ENCODE measurements around the gene STOX1. TPM values are rescaled to one million over a fixed set of nuclear protein-coding genes. Genes with fewer than 3 reads are reported as not detected.
"Not testable (repeated sequence)": the region's sequence is repeated elsewhere in the genome, so short reads cannot be mapped to it uniquely, and the experiment has no call there.

The STOX1 gene, protein sequence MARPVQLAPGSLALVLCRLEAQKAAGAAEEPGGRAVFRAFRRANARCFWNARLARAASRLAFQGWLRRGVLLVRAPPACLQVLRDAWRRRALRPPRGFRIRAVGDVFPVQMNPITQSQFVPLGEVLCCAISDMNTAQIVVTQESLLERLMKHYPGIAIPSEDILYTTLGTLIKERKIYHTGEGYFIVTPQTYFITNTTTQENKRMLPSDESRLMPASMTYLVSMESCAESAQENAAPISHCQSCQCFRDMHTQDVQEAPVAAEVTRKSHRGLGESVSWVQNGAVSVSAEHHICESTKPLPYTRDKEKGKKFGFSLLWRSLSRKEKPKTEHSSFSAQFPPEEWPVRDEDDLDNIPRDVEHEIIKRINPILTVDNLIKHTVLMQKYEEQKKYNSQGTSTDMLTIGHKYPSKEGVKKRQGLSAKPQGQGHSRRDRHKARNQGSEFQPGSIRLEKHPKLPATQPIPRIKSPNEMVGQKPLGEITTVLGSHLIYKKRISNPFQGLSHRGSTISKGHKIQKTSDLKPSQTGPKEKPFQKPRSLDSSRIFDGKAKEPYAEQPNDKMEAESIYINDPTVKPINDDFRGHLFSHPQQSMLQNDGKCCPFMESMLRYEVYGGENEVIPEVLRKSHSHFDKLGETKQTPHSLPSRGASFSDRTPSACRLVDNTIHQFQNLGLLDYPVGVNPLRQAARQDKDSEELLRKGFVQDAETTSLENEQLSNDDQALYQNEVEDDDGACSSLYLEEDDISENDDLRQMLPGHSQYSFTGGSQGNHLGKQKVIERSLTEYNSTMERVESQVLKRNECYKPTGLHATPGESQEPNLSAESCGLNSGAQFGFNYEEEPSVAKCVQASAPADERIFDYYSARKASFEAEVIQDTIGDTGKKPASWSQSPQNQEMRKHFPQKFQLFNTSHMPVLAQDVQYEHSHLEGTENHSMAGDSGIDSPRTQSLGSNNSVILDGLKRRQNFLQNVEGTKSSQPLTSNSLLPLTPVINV
- total RNA-seq, result 0.60 TPM

GRCh38 chr10:68826764-68827591, at the start of gene STOX1:
TSS of gene STOX1 (plus strand) at chr10:68827531. CDS start at chr10:68827624, 93 bp downstream.
- peak; percentile 95 for ATAC-seq

GRCh38 chr10:68781613-68782574, 45.4 kb upstream of the STOX1 start:
- DNase-seq (ENCODE audit: low spot score), result no peak
- ATAC-seq, result no peak

More at GRCh38 chr10:68826764-68827591, at the start of gene STOX1:
- peak; percentile 59 for DNase-seq (ENCODE audit: low spot score)

- DNase-seq (ENCODE audit: low spot score) (no peak), ATAC-seq (no peak)
These were observed 42.9 kb upstream of the STOX1 start for GRCh38 chr10:68784476-68784875.

- DNase-seq (ENCODE audit: low spot score), result no peak
These were observed 39.5 kb upstream of the STOX1 start for GRCh38 chr10:68787813-68788212.

GRCh38 chr10:68790476-68790875, 36.9 kb upstream of the STOX1 start:
- ATAC-seq (no peak), DNase-seq (ENCODE audit: low spot score) (no peak)

More at GRCh38 chr10:68787813-68788212, 39.5 kb upstream of the STOX1 start:
- ATAC-seq, result no peak

GRCh38 chr10:68792115-68792514, 35.2 kb upstream of the STOX1 start:
- ATAC-seq (no peak), DNase-seq (ENCODE audit: low spot score) (no peak)

DNA sequence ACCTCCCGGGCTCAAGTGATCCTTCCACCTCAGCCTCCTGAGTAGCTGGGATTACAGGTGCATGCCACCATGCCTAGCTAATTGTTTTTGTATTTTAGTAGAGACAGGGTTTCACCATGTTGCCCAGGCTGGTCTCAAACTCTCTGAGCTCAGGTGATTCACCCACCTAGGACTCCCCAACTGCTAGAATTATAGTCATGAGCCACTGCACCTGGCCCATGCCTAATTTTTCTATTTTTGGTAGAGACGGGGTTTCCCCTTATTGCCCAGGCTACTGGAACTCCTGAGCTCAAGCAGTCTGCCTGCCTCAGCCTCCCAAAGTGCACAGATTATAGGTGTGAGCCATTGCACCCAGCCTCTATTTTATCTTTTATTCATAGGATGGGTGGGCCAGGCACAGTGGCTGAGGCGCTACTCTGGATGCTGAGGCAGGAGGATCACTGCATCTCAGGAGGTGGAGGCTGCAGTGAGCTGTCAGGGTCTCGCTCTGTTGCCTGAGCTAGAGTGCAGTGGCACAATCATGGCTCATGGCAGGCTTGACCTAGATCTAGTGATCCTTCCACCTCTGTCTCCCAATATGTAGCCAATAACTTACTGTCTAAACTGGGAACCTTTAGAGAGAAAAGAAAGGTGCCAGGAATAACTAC, 31.3 kb upstream of the STOX1 start:
- DNase-seq (ENCODE audit: low spot score) (peak; percentile 18), ATAC-seq (no peak)

DNA sequence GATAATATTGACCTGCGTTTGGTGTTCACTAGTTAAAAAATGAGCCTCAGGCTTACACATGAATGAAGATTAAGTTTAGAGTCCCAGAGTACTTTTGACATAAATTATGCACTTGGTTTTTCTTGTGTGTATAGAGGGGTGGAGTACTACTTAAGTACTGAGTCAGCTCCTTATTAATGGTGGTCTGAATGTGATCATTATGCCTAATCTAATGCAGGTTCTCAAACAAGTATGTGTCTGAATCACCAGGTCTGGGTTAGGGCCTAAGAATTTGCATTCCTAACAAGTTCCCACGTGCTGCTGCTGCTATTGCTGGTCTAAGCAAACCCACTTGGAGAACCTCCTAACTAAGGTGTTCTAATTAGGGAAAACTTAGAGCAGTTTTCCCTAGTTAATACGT, 30.7 kb upstream of the STOX1 start:
- no peak for DNase-seq (ENCODE audit: low spot score)
- no peak for ATAC-seq

DNA sequence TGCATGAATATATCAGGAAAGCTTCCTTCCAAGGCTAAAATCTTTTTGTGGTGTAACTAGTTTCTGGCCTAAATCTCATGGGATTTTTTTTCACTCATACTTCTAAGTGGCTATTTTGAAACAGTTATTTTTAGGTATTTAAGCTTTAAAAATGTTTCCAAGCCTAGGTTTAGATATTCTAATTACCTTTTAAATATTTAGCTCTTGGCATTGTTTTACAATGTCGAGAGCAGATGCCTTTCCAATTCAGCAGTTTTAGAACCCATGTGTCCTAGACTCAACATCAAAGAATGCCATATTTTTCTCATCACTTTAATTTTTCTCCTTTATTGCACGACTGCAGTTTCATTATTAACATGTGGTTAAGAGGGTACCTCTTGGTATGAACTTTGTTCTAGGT, 27.1 kb upstream of the STOX1 start:
- ATAC-seq (no peak), DNase-seq (ENCODE audit: low spot score) (no peak)

DNA sequence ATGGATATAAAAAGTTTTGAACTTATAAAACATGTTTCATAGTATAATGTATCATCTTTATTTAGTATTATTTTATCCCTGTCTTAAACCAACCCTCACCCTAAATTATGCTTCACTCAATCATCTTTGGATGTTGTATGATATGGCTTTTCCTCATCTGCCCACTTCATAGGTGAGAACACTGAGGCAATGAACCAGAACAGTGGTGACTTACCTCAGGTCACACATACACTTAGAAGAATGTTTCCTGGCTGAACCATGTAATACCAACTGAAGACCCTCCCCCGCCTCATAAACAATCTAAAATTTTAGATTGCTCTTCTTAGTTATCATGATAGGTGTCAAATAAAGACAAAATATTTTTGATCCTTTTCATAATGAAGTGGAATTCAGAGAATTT, 22.6 kb upstream of the STOX1 start:
- ATAC-seq, result no peak

GRCh38 chr10:68810830-68811229, 16.5 kb upstream of the STOX1 start:
- DNase-seq (ENCODE audit: low spot score); ATAC-seq: not testable (repeated sequence)

More for the DNA sequence above, 22.6 kb upstream of the STOX1 start:
- no peak for DNase-seq (ENCODE audit: low spot score)

- ATAC-seq (no peak), DNase-seq (ENCODE audit: low spot score) (no peak)
These were observed 15.9 kb upstream of the STOX1 start for GRCh38 chr10:68811314-68812009.

DNA sequence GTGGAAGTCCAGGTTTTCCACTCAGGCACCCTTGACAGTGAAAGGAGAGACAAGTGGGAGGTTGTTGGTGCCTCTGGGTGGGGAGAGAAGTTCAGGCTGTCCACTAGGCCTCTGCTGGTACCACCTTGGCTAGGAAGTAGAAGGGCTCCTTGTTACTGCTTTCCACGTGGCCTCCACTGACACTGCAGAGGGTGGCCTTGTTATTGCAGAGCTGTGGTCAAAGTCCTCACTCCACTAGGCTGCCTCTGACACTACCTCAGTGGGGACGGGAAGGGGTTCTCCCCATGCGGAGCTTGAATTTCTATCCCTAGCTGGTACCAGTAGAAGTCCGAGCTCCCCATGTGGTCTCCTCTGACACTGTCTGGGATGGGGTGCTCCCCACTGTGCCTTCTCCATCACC, 14.9 kb upstream of the STOX1 start:
- ATAC-seq (no peak), DNase-seq (ENCODE audit: low spot score) (no peak)

GRCh38 chr10:68813559-68813958, 13.8 kb upstream of the STOX1 start:
- ATAC-seq (no peak), DNase-seq (ENCODE audit: low spot score) (no peak)

DNA sequence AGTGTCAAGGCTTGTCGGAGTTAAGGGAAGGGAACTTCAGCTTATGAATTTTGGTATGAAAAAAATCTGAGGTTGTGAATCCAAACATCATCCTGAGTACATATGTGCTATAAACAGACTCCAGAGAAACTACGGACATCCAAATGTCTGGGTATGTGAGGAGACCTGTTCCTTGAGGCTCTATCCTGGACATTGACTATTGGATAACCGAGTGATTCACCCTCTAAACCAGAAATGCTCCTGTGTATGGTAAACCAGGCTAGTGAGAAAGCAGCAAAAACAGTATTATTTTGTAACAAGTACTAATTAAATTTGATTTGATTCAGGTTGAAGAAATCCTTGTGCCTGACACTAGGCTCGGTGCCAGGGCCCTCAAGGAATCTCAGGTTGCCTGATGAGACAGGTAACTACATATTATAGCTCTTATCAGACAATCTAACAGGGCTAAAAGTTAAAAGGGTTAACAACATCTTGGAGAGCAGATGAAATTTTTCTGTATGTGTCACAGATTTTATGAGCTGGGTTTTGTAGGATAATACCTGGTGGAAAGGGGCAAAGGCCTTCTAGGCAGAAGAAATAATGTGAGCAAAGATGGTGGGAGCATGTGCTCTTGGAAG, 10.4 kb upstream of the STOX1 start:
- ATAC-seq (no peak), DNase-seq (ENCODE audit: low spot score) (no peak)

- ATAC-seq; DNase-seq (ENCODE audit: low spot score): not testable (repeated sequence)
These were observed 7.0 kb upstream of the STOX1 start for GRCh38 chr10:68820359-68820758.

DNA sequence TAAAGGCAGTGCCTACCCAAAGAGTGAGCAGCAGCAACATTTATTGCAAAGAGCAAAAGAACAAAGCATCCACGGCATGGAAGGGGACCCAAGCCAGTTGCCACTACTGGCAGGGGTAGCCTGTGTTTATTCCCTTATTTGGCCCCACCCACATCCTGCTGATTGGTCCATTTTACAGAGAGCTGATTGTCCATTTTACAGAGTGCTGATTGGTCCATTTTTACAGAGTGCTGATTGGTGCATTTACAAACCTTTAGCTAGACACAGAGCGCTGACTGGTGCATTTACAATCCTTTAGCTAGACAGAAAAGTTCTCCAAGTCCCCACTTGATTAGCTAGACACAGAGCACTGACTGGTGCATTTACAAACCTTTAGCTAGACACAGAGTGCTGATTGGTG, 4.7 kb upstream of the STOX1 start:
- ATAC-seq; DNase-seq (ENCODE audit: low spot score): not testable (repeated sequence)

DNA sequence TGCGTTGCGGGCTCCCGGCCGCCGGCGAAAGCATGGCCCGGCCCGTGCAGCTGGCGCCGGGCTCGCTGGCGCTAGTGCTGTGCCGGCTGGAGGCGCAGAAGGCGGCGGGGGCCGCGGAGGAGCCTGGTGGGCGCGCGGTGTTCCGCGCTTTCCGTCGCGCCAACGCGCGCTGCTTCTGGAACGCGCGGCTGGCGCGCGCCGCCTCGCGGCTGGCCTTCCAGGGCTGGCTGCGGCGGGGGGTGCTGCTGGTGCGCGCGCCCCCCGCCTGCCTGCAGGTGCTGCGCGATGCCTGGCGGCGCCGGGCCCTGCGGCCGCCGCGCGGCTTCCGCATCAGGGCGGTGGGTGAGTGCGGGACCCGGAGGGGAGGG, 245 bp downstream of the STOX1 start:
- not testable (repeated sequence) for DNase-seq (ENCODE audit: low spot score)
- ATAC-seq, result peak; percentile 60

Measured in left lobe of liver (tissue), 2 donors.